VCaP (cell line): ENCODE data around the gene MMP19.

Source experiments
- H3K27ac ChIP-seq: fragments of 450-650 bp; 2 replicates; pipeline ENCODE4 v1.5.1; 2017
- CTCF ChIP-seq: fragments of 450-650 bp; conservative IDR thresholded peaks from 2 replicates; pipeline ENCODE4 v1.5.1; 2017; ENCODE audit warnings: mild to moderate bottlenecking, moderate library complexity

MMP19 gene

GRCh38 chr12:55818886-55819285 lies 23.9 kb downstream of the MMP19 start:
- peak overlapping the region; percentile 91 for H3K27ac ChIP-seq
- TF ChIP-seq CTCF: no peak

GRCh38 chr12:55818140-55818728 lies 24.5 kb downstream of the MMP19 start:
- H3K27ac ChIP-seq: peak overlapping the region; percentile 91
- no peak for TF ChIP-seq CTCF

DNA sequence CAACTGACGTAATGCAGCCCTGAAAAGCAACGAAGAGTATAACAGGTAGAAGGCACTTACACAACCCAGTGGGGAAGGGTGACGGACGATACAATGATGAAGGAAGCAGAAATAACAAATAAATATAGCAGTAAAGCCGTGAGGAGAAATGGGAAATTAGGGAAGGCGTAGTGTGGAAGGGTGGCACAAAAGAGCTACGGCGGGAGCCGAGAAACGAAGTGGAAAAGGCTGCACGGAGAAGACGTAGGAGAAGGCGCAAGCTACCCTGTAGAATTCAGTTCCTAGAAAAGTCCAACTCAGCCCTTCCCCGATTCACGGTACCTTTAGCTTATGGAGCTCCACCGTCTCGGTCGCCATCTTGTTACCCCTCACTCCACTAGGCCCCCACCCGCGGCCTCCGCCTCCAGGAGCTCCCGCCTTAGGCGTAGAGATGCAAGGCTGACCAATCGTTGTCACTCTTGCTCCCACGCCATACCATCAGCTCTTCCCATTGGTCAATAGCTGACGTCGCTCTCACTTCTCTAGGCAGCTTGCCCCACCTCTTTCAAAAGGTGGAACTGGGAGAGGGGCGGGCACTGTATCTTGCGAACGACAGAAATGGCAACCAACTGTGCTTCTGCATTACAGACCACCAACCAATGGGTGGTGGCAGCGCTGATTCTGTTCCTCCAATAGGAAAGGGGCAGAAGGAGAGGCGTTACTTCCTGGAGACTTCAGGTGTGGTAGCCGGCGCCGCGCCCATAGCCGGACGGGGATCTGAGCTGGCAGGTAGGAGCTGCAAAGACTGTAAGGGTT lies 25.2 kb downstream of the MMP19 start, which contains the start of the genes ORMDL2 and SARNP:
Gene ORMDL2 (plus strand): TSS at position 697 of the 795 bp plus-strand sequence. CDS start 959 bp downstream, outside the sequence.
Gene SARNP (minus strand): TSS at position 380 of the 795 bp plus-strand sequence. CDS start 23 bp downstream, at position 357.
- no peak for TF ChIP-seq CTCF
- H3K27ac ChIP-seq: peak within 1 kb of the TSS; percentile 91

GRCh38 chr12:55816881-55817344 lies 25.8 kb downstream of the MMP19 start:
- no peak for TF ChIP-seq CTCF
- H3K27ac ChIP-seq: peak overlapping the region; percentile 91

DNA sequence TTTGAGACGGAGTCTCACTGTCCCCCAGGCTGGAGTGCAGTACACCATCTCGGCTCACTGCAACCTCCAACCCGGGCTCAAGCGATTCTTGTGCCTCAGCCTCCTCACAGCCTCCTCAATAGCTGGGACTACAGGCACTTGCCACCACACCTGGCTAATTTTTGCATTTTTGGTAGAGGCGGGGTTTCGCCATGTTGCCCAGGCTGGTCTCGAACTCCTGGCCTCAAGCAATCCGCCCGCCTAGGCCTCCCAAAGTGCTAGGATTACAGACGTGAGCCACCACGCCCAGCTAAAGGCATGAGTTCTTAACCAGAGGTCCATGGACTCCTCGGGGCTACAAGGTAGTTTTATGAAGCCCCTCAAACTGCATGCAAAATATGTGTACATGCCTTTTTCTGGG lies 27.3 kb downstream of the MMP19 start:
- peak overlapping the region; percentile 91; the same call in 1 of the 2 replicates for H3K27ac ChIP-seq
- no peak for TF ChIP-seq CTCF

- no peak for TF ChIP-seq CTCF
- no peak overlapping the region for H3K27ac ChIP-seq
Observed at GRCh38 chr12:55814257-55814656, 28.5 kb downstream of the MMP19 start.

DNA sequence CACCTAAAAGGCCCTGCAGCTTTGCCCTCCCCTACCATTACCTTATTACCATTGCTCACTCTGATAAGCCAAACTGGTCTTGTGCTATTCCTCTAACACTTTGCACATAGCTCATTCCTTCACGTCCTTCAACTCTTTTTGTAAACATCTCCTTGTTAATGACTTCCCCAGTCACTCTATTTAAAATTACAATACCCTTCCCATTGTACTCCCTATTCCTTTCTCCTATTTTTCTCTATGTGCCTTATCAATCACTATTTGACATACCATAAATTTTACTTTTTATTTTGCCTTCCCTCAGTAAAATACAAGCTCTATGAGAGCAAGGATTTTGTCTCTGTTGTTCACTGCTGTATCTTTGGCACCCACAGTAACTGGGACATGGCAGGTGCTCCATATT lies 30.6 kb downstream of the MMP19 start:
- no peak overlapping the region for H3K27ac ChIP-seq
- no peak for TF ChIP-seq CTCF
